CD8-positive, alpha-beta memory T cell (primary cell): ENCODE data around the gene KRTAP29-1. TPM values are rescaled to one million over a fixed set of nuclear protein-coding genes. Genes with fewer than 3 reads are reported as not detected.

Experiments used
- polyA plus RNA-seq: library from polyadenylated mRNA; unstranded; fragments of 300-500 nt; fragmentation: Illumina TruSeq; gene quantifications from one replicate; pipeline ENCODE4 v1.2.3, GENCODE V29; 2021
- total RNA-seq, 2 experiments: library from RNA; stranded (reverse); gene quantifications; one replicate each; pipeline ENCODE4 v1.2.3, GENCODE V29; 2021

KRTAP29-1 gene
- total and polyA plus RNA-seq, 3 experiments from 2014 or later: 0.22 TPM; not detected in 2

Other genes with a start within 250 kb of the KRTAP29-1 start
Only the 30 nearest of the 37 such genes appear.
- gene KRTAP4-16, start 200.6 kb downstream of the KRTAP29-1 start, total RNA-seq: not detected
- gene KRTAP4-16, start 200.6 kb downstream of the KRTAP29-1 start, polyA plus RNA-seq: not detected
- not detected for gene KRTAP4-9, start 197.5 kb downstream of the KRTAP29-1 start, total RNA-seq
- gene KRTAP4-9, start 197.5 kb downstream of the KRTAP29-1 start, polyA plus RNA-seq: not detected
- gene KRTAP4-11, start 184.5 kb downstream of the KRTAP29-1 start, total RNA-seq: not detected
- not detected for gene KRTAP4-11, start 184.5 kb downstream of the KRTAP29-1 start, polyA plus RNA-seq
- not detected for gene KRTAP4-12, start 178.7 kb downstream of the KRTAP29-1 start, total RNA-seq
- not detected for gene KRTAP4-12, start 178.7 kb downstream of the KRTAP29-1 start, polyA plus RNA-seq
- not detected for gene KRTAP4-6, start 162.3 kb downstream of the KRTAP29-1 start, total RNA-seq
- gene KRTAP4-6, start 162.3 kb downstream of the KRTAP29-1 start, polyA plus RNA-seq: 0.35 TPM
- gene KRTAP4-5, start 153.0 kb downstream of the KRTAP29-1 start, total RNA-seq: not detected
- gene KRTAP4-5, start 153.0 kb downstream of the KRTAP29-1 start, polyA plus RNA-seq: not detected
- gene KRTAP4-4, start 142.1 kb downstream of the KRTAP29-1 start, total RNA-seq: not detected
- not detected for gene KRTAP4-4, start 142.1 kb downstream of the KRTAP29-1 start, polyA plus RNA-seq
- not detected for gene KRTAP4-3, start 134.6 kb downstream of the KRTAP29-1 start, total RNA-seq
- gene KRTAP4-3, start 134.6 kb downstream of the KRTAP29-1 start, polyA plus RNA-seq: not detected
- not detected for gene KRTAP4-2, start 124.6 kb downstream of the KRTAP29-1 start, total RNA-seq
- gene KRTAP4-2, start 124.6 kb downstream of the KRTAP29-1 start, polyA plus RNA-seq: not detected
- not detected for gene KRTAP4-1, start 117.9 kb downstream of the KRTAP29-1 start, total RNA-seq
- gene KRTAP4-1, start 117.9 kb downstream of the KRTAP29-1 start, polyA plus RNA-seq: not detected
- gene KRTAP9-1, start 113.0 kb downstream of the KRTAP29-1 start, total RNA-seq: not detected
- gene KRTAP9-1, start 113.0 kb downstream of the KRTAP29-1 start, polyA plus RNA-seq: not detected
- not detected for gene KRTAP9-2, start 76.2 kb downstream of the KRTAP29-1 start, total RNA-seq
- gene KRTAP9-2, start 76.2 kb downstream of the KRTAP29-1 start, polyA plus RNA-seq: not detected
- not detected for gene KRTAP9-3, start 70.4 kb downstream of the KRTAP29-1 start, total RNA-seq
- gene KRTAP9-3, start 70.4 kb downstream of the KRTAP29-1 start, polyA plus RNA-seq: not detected
- not detected for gene KRTAP9-8, start 64.9 kb downstream of the KRTAP29-1 start, total RNA-seq
- gene KRTAP9-8, start 64.9 kb downstream of the KRTAP29-1 start, polyA plus RNA-seq: not detected
- not detected for gene KRTAP9-4, start 53.2 kb downstream of the KRTAP29-1 start, total RNA-seq
- gene KRTAP9-4, start 53.2 kb downstream of the KRTAP29-1 start, polyA plus RNA-seq: not detected
- gene KRTAP9-9, start 47.5 kb downstream of the KRTAP29-1 start, total RNA-seq: not detected
- gene KRTAP9-9, start 47.5 kb downstream of the KRTAP29-1 start, polyA plus RNA-seq: not detected
- gene KRTAP9-6, start 37.5 kb downstream of the KRTAP29-1 start, total RNA-seq: not detected
- gene KRTAP9-6, start 37.5 kb downstream of the KRTAP29-1 start, polyA plus RNA-seq: not detected
- not detected for gene KRTAP9-7, start 27.2 kb downstream of the KRTAP29-1 start, total RNA-seq
- not detected for gene KRTAP9-7, start 27.2 kb downstream of the KRTAP29-1 start, polyA plus RNA-seq
- gene KRTAP16-1, start 6.5 kb upstream of the KRTAP29-1 start, total RNA-seq: not detected
- gene KRTAP16-1, start 6.5 kb upstream of the KRTAP29-1 start, polyA plus RNA-seq: 0.58 TPM
- not detected for gene KRTAP17-1, start 12.9 kb upstream of the KRTAP29-1 start, total RNA-seq
- not detected for gene KRTAP17-1, start 12.9 kb upstream of the KRTAP29-1 start, polyA plus RNA-seq
- not detected for gene KRT33A, start 48.0 kb upstream of the KRTAP29-1 start, total RNA-seq
- not detected for gene KRT33A, start 48.0 kb upstream of the KRTAP29-1 start, polyA plus RNA-seq
- not detected for gene KRT33B, start 67.0 kb upstream of the KRTAP29-1 start, total RNA-seq
- not detected for gene KRT33B, start 67.0 kb upstream of the KRTAP29-1 start, polyA plus RNA-seq
- not detected for gene KRT34, start 79.5 kb upstream of the KRTAP29-1 start, total RNA-seq
- not detected for gene KRT34, start 79.5 kb upstream of the KRTAP29-1 start, polyA plus RNA-seq
- gene KRT31, start 94.8 kb upstream of the KRTAP29-1 start, total RNA-seq: not detected
- gene KRT31, start 94.8 kb upstream of the KRTAP29-1 start, polyA plus RNA-seq: not detected
- not detected for gene KRT37, start 121.7 kb upstream of the KRTAP29-1 start, total RNA-seq
- gene KRT37, start 121.7 kb upstream of the KRTAP29-1 start, polyA plus RNA-seq: not detected
- not detected for gene KRT38, start 138.1 kb upstream of the KRTAP29-1 start, total RNA-seq
- not detected for gene KRT38, start 138.1 kb upstream of the KRTAP29-1 start, polyA plus RNA-seq
- gene KRT32, start 164.5 kb upstream of the KRTAP29-1 start, total RNA-seq: not detected
- gene KRT32, start 164.5 kb upstream of the KRTAP29-1 start, polyA plus RNA-seq: not detected
- gene KRT35, start 178.3 kb upstream of the KRTAP29-1 start, total RNA-seq: not detected
- gene KRT35, start 178.3 kb upstream of the KRTAP29-1 start, polyA plus RNA-seq: not detected
- not detected for gene KRT36, start 187.1 kb upstream of the KRTAP29-1 start, total RNA-seq
- not detected for gene KRT36, start 187.1 kb upstream of the KRTAP29-1 start, polyA plus RNA-seq
- not detected for gene KRT13, start 202.8 kb upstream of the KRTAP29-1 start, total RNA-seq
- gene KRT13, start 202.8 kb upstream of the KRTAP29-1 start, polyA plus RNA-seq: not detected